SU-DHL-6 (cell line): Measurements from ENCODE around the gene KLHDC7B.

Experiments
- EZH2phosphoT487 ChIP-seq: fragments of 200-600 bp; sonication (generic), shearing (Covaris generic); conservative IDR thresholded peaks from 2 replicates; pipeline ENCODE4 v1.6.1; 2018; ENCODE audit warnings: mild to moderate bottlenecking, antibody characterized with exemption, low read length, moderate library complexity, mixed read lengths
- TF ChIP-seq, protein P1 (sequence below): fragments of 200-600 bp; sonication (generic); IDR thresholded peaks from one replicate; pipeline ENCODE4 v1.5.1; 2017; ENCODE audit warnings: antibody characterized with exemption, mild to moderate bottlenecking, low read length, moderate library complexity; ENCODE audit not compliant: insufficient read depth, poor library complexity, severe bottlenecking

DNA sequence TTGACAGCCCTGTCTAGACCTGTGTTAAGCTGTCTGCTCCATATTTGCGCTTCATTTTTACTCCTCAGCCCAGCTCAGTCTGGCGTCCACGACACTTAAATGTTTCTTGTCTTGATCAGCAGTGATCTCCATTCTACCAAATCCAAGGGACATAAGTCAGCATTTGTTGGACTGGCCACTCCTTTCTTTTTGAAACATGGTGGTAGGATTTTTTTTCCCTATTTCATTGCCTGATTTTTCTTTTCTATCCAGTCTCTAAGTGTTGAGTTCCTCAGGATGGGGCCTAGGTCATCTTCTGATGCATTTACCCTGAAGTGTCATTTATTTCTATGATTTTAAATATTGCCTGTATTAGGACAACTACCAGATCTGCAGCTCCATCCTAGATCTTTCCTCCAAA, 36.8 kb upstream of the KLHDC7B start:
- TF ChIP-seq, protein P1, sequence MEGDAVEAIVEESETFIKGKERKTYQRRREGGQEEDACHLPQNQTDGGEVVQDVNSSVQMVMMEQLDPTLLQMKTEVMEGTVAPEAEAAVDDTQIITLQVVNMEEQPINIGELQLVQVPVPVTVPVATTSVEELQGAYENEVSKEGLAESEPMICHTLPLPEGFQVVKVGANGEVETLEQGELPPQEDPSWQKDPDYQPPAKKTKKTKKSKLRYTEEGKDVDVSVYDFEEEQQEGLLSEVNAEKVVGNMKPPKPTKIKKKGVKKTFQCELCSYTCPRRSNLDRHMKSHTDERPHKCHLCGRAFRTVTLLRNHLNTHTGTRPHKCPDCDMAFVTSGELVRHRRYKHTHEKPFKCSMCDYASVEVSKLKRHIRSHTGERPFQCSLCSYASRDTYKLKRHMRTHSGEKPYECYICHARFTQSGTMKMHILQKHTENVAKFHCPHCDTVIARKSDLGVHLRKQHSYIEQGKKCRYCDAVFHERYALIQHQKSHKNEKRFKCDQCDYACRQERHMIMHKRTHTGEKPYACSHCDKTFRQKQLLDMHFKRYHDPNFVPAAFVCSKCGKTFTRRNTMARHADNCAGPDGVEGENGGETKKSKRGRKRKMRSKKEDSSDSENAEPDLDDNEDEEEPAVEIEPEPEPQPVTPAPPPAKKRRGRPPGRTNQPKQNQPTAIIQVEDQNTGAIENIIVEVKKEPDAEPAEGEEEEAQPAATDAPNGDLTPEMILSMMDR: no peak
- no peak for TF ChIP-seq EZH2phosphoT487
